GM23338 (cell line): ENCODE data around the gene PLEKHA7. TPM values are rescaled to one million over a fixed set of nuclear protein-coding genes. Genes with fewer than 3 reads are reported as not detected.

ENCODE experiments used
- ATAC-seq: fragments of 200-7000 bp; cut with Tn5 transposase; 3 replicates; pipeline ENCODE4 v1.9.1; 2020
- DNase-seq: peaks from one replicate; pipeline ENCODE4 v3.0.0-alpha.2; 2015; ENCODE audit warnings: low spot score
- H2AFZ ChIP-seq: fragments of 200-600 bp; sonication (generic); 2 replicates; pipeline ENCODE4 v1.8.0; 2016; ENCODE audit warnings: antibody characterized with exemption, mild to moderate bottlenecking, moderate library complexity
- H3F3A ChIP-seq: fragments of 200-600 bp; sonication (generic); replicated peaks from 2 replicates; pipeline ENCODE4 v1.8.0; 2017; ENCODE audit warnings: antibody characterized with exemption, mixed run types, low read depth
- H3K27ac ChIP-seq: fragments of 200-600 bp; sonication (generic); 2 replicates; pipeline ENCODE4 v1.6.1; 2016; ENCODE audit warnings: low read depth
- H3K27me3 ChIP-seq: fragments of 200-600 bp; sonication (generic); 2 replicates; pipeline ENCODE4 v1.8.0; 2016; ENCODE audit warnings: mild to moderate bottlenecking, mixed run types, moderate library complexity; ENCODE audit not compliant: insufficient read depth
- H3K36me3 ChIP-seq: fragments of 200-600 bp; sonication (generic); 2 replicates; pipeline ENCODE4 v1.8.0; 2016; ENCODE audit warnings: mild to moderate bottlenecking; ENCODE audit not compliant: insufficient read depth
- H3K4me1 ChIP-seq: fragments of 200-600 bp; sonication (generic); 2 replicates; pipeline ENCODE4 v1.8.0; 2016; ENCODE audit warnings: mild to moderate bottlenecking, moderate library complexity; ENCODE audit not compliant: insufficient read depth
- H3K4me2 ChIP-seq: fragments of 200-600 bp; sonication (generic); 2 replicates; pipeline ENCODE4 v1.7.1; 2017; ENCODE audit warnings: mixed run types
- H3K4me3 ChIP-seq: fragments of 200-600 bp; sonication (generic); 2 replicates; pipeline ENCODE4 v1.6.1; 2016; ENCODE audit warnings: mixed run types
- H3K79me2 ChIP-seq: fragments of 200-600 bp; sonication (generic); replicated peaks from 2 replicates; pipeline ENCODE4 v1.8.0; 2017; ENCODE audit warnings: mild to moderate bottlenecking; ENCODE audit not compliant: insufficient read depth
- H3K9me2 ChIP-seq: fragments of 200-600 bp; sonication (generic); 2 replicates; pipeline ENCODE4 v1.8.0; 2017; ENCODE audit not compliant: insufficient read depth
- H4K20me1 ChIP-seq: fragments of 200-600 bp; sonication (generic); replicated peaks from 2 replicates; pipeline ENCODE4 v1.8.0; 2017; ENCODE audit warnings: mild to moderate bottlenecking; ENCODE audit not compliant: insufficient read depth
- H3K27ac Mint-ChIP-seq: 2 replicates; pipeline ENCODE4 v1.8.0; 2020; ENCODE audit warnings: inconsistent platforms, mild to moderate bottlenecking, moderate library complexity, mixed read lengths
- H3K27me3 Mint-ChIP-seq: 3 replicates; pipeline ENCODE4 v1.8.0; 2022; ENCODE audit warnings: low read depth, mild to moderate bottlenecking, moderate library complexity, mixed read lengths, inconsistent platforms; ENCODE audit not compliant: insufficient read depth, poor library complexity
- H3K36me3 Mint-ChIP-seq: 3 replicates; pipeline ENCODE4 v1.8.0; 2021; ENCODE audit warnings: low read depth, mild to moderate bottlenecking, inconsistent platforms, moderate library complexity, mixed read lengths
- H3K4me1 Mint-ChIP-seq: 3 replicates; pipeline ENCODE4 v1.8.0; 2020; ENCODE audit warnings: mild to moderate bottlenecking, inconsistent platforms, mixed read lengths
- H3K4me3 Mint-ChIP-seq: 3 replicates; pipeline ENCODE4 v1.8.0; 2021; ENCODE audit warnings: moderate library complexity, mild to moderate bottlenecking, inconsistent platforms, mixed read lengths
- H3K9me3 Mint-ChIP-seq: 3 replicates; pipeline ENCODE4 v1.8.0; 2020; ENCODE audit warnings: moderate library complexity, mild to moderate bottlenecking, inconsistent platforms, mixed read lengths
- CREB1 ChIP-seq: fragments of 250-450 bp; sonication (Bioruptor Pico); IDR thresholded peaks from 2 replicates; pipeline ENCODE4 v1.5.0; 2020; ENCODE audit warnings: low read depth, mild to moderate bottlenecking, moderate library complexity
- CTCF ChIP-seq, 2 experiments: fragments of 200-600 bp in 1 of 2; sonication (generic) in 1 of 2; conservative IDR thresholded peaks; 2 replicates each; pipeline versions ENCODE4 v1.5.1 to v1.6.1; 2016 to 2017; ENCODE audit warnings: antibody characterized with exemption in 2 of 2, low read depth in 2 of 2, mild to moderate bottlenecking in 2 of 2, moderate library complexity in 1 of 2
- ETS1 ChIP-seq: IDR thresholded peaks from 2 replicates; pipeline ENCODE4 v1.6.1; 2016; ENCODE audit warnings: antibody characterized with exemption
- EZH2 ChIP-seq: fragments of 200-600 bp; sonication (generic); IDR thresholded peaks from one replicate; pipeline ENCODE4 v1.8.0; 2017; ENCODE audit warnings: antibody characterized with exemption, mild to moderate bottlenecking, low read depth; ENCODE audit not compliant: unreplicated experiment
- EZH2phosphoT487 ChIP-seq: fragments of 200-600 bp; sonication (generic); IDR thresholded peaks from one replicate; pipeline ENCODE4 v1.8.1; 2018; ENCODE audit warnings: antibody characterized with exemption; ENCODE audit not compliant: unreplicated experiment
- JUNB ChIP-seq: IDR thresholded peaks from one replicate; pipeline ENCODE4 v1.6.1; 2016; ENCODE audit warnings: antibody characterized with exemption; ENCODE audit not compliant: unreplicated experiment
- NANOG ChIP-seq: IDR thresholded peaks from 2 replicates; pipeline ENCODE4 v1.6.1; 2016; ENCODE audit warnings: antibody characterized with exemption, borderline replicate concordance
- POLR2AphosphoS5 ChIP-seq: IDR thresholded peaks from 2 replicates; pipeline ENCODE4 v1.6.1; 2016; ENCODE audit warnings: antibody characterized with exemption, low read depth
- STAT1 ChIP-seq: IDR thresholded peaks from one replicate; pipeline ENCODE4 v1.6.1; 2016; ENCODE audit warnings: antibody characterized with exemption; ENCODE audit not compliant: unreplicated experiment
- ZNF114 ChIP-seq: fragments of 250-450 bp; sonication (Bioruptor Pico); IDR thresholded peaks from 2 replicates; pipeline ENCODE4 v1.5.0; 2020; ENCODE audit warnings: mild to moderate bottlenecking, moderate library complexity
- ZNF331 ChIP-seq: fragments of 250-450 bp; sonication (Bioruptor Pico); IDR thresholded peaks from 2 replicates; pipeline ENCODE4 v1.5.0; 2020; ENCODE audit warnings: low read depth, mild to moderate bottlenecking, moderate library complexity
- polyA plus RNA-seq: library from polyadenylated mRNA; unstranded; fragments of >200 nt; fragmentation: Nextera tagmentation; extraction: Ambion mirVana; gene quantifications from 2 replicates; pipeline ENCODE4 v1.2.1, GENCODE V29; 2016
- total RNA-seq: library from RNA; depleted of rRNA; stranded (reverse); fragments of >200 nt; shearing (Covaris generic); gene quantifications from 2 replicates; pipeline ENCODE4 v1.2.3, GENCODE V29; 2014
- TF ChIP-seq, protein P1 (sequence below): IDR thresholded peaks from one replicate; pipeline ENCODE4 v1.6.1; 2018; ENCODE audit warnings: antibody characterized with exemption; ENCODE audit not compliant: unreplicated experiment
- TF ChIP-seq, protein P2 (sequence below): fragments of 250-450 bp; sonication (Bioruptor Pico); IDR thresholded peaks from 2 replicates; pipeline ENCODE4 v1.5.0; 2020; ENCODE audit warnings: mild to moderate bottlenecking, moderate library complexity

The PLEKHA7 gene
- total and polyA plus RNA-seq, 2 experiments from 2014 or later, result 9.7 to 15.8 TPM

GRCh38 chr11:16833026-16833425 lies 181.2 kb downstream of the PLEKHA7 start:
- Histone ChIP-seq H4K20me1 (no peaks in the 10 kb centered on the region; the same call in 1 of the 2 replicates), H3K79me2 (no peaks in the 10 kb centered on the region), H3K27ac (no peak overlapping the region), H3K36me3 (no peaks in the 10 kb centered on the region), H3K4me1 (0 out of 2 replicates have a peak, but pooled peaks cover 7% of the 10 kb centered on the region), H3F3A (no peaks in the 10 kb centered on the region), H3K9me2 (no peaks in the 10 kb centered on the region), H3K27me3 (no peaks in the 10 kb centered on the region), H3K4me3 (no peak overlapping the region), H2AFZ (no peak overlapping the region), H3K4me2 (no peak overlapping the region)
- Mint-ChIP-seq H3K27me3 (no peaks in the 10 kb centered on the region), H3K9me3 (no peaks in the 10 kb centered on the region), H3K4me1 (peaks cover 19% of the 10 kb centered on the region), H3K27ac (no peak overlapping the region), H3K4me3 (no peak overlapping the region), H3K36me3 (no peaks in the 10 kb centered on the region)
- ATAC-seq, result peak; percentile 83
- no peak for DNase-seq
- TF ChIP-seq NANOG (no peak), ZNF331 (CRISPR knock-in tag) (no peak), CREB1 (CRISPR knock-in tag) (no peak), STAT1 (no peak), CTCF (conservative IDR thresholded peaks at IDR 0.05; ENCODE audit: low read depth in 2 of 2) (no peak), EZH2 (no peak), EZH2phosphoT487 (no peak), JUNB (no peak), POLR2AphosphoS5 (no peak), ZNF114 (CRISPR knock-in tag) (no peak), ETS1 (no peak)
- TF ChIP-seq, protein P1, sequence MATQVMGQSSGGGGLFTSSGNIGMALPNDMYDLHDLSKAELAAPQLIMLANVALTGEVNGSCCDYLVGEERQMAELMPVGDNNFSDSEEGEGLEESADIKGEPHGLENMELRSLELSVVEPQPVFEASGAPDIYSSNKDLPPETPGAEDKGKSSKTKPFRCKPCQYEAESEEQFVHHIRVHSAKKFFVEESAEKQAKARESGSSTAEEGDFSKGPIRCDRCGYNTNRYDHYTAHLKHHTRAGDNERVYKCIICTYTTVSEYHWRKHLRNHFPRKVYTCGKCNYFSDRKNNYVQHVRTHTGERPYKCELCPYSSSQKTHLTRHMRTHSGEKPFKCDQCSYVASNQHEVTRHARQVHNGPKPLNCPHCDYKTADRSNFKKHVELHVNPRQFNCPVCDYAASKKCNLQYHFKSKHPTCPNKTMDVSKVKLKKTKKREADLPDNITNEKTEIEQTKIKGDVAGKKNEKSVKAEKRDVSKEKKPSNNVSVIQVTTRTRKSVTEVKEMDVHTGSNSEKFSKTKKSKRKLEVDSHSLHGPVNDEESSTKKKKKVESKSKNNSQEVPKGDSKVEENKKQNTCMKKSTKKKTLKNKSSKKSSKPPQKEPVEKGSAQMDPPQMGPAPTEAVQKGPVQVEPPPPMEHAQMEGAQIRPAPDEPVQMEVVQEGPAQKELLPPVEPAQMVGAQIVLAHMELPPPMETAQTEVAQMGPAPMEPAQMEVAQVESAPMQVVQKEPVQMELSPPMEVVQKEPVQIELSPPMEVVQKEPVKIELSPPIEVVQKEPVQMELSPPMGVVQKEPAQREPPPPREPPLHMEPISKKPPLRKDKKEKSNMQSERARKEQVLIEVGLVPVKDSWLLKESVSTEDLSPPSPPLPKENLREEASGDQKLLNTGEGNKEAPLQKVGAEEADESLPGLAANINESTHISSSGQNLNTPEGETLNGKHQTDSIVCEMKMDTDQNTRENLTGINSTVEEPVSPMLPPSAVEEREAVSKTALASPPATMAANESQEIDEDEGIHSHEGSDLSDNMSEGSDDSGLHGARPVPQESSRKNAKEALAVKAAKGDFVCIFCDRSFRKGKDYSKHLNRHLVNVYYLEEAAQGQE, result no peak
- TF ChIP-seq, protein P2, sequence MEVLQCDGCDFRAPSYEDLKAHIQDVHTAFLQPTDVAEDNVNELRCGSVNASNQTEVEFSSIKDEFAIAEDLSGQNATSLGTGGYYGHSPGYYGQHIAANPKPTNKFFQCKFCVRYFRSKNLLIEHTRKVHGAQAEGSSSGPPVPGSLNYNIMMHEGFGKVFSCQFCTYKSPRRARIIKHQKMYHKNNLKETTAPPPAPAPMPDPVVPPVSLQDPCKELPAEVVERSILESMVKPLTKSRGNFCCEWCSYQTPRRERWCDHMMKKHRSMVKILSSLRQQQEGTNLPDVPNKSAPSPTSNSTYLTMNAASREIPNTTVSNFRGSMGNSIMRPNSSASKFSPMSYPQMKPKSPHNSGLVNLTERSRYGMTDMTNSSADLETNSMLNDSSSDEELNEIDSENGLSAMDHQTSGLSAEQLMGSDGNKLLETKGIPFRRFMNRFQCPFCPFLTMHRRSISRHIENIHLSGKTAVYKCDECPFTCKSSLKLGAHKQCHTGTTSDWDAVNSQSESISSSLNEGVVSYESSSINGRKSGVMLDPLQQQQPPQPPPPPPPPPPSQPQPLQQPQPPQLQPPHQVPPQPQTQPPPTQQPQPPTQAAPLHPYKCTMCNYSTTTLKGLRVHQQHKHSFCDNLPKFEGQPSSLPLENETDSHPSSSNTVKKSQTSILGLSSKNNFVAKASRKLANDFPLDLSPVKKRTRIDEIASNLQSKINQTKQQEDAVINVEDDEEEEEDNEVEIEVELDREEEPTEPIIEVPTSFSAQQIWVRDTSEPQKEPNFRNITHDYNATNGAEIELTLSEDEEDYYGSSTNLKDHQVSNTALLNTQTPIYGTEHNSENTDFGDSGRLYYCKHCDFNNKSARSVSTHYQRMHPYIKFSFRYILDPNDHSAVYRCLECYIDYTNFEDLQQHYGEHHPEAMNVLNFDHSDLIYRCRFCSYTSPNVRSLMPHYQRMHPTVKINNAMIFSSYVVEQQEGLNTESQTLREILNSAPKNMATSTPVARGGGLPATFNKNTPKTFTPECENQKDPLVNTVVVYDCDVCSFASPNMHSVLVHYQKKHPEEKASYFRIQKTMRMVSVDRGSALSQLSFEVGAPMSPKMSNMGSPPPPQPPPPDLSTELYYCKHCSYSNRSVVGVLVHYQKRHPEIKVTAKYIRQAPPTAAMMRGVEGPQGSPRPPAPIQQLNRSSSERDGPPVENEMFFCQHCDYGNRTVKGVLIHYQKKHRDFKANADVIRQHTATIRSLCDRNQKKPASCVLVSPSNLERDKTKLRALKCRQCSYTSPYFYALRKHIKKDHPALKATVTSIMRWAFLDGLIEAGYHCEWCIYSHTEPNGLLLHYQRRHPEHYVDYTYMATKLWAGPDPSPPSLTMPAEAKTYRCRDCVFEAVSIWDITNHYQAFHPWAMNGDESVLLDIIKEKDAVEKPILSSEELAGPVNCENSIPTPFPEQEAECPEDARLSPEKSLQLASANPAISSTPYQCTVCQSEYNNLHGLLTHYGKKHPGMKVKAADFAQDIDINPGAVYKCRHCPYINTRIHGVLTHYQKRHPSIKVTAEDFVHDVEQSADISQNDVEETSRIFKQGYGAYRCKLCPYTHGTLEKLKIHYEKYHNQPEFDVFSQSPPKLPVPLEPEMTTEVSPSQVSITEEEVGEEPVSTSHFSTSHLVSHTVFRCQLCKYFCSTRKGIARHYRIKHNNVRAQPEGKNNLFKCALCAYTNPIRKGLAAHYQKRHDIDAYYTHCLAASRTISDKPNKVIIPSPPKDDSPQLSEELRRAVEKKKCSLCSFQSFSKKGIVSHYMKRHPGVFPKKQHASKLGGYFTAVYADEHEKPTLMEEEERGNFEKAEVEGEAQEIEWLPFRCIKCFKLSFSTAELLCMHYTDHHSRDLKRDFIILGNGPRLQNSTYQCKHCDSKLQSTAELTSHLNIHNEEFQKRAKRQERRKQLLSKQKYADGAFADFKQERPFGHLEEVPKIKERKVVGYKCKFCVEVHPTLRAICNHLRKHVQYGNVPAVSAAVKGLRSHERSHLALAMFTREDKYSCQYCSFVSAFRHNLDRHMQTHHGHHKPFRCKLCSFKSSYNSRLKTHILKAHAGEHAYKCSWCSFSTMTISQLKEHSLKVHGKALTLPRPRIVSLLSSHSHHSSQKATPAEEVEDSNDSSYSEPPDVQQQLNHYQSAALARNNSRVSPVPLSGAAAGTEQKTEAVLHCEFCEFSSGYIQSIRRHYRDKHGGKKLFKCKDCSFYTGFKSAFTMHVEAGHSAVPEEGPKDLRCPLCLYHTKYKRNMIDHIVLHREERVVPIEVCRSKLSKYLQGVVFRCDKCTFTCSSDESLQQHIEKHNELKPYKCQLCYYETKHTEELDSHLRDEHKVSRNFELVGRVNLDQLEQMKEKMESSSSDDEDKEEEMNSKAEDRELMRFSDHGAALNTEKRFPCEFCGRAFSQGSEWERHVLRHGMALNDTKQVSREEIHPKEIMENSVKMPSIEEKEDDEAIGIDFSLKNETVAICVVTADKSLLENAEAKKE (CRISPR knock-in tag), result no peak
